SK-N-SH treated with all-trans-retinoic acid at 6 μM for 48 hours (cell line): ENCODE results near the gene REPIN1.

Experiments used
- ATAC-seq: fragments of 200-7000 bp; cut with Tn5 transposase; 3 replicates; pipeline ENCODE4 v1.9.1; 2020; ENCODE audit warnings: mild to moderate bottlenecking, moderate library complexity
- ARNTL ChIP-seq: fragments of 450-650 bp; formaldehyde crosslinking; IDR thresholded peaks from 2 replicates; pipeline ENCODE4 v1.5.0; 2020; ENCODE audit warnings: low read depth, mild to moderate bottlenecking, moderate library complexity, borderline replicate concordance
- BACH2 ChIP-seq: fragments of 250-450 bp; sonication (Bioruptor Pico); IDR thresholded peaks from 2 replicates; pipeline ENCODE4 v1.9.0; 2021; ENCODE audit warnings: mild to moderate bottlenecking, borderline replicate concordance
- CREB5 ChIP-seq: fragments of 250-450 bp; sonication (Bioruptor Pico); IDR thresholded peaks from 2 replicates; pipeline ENCODE4 v1.5.1; 2020; ENCODE audit warnings: low read depth, mild to moderate bottlenecking, moderate library complexity
- CSDC2 ChIP-seq: fragments of 250-450 bp; sonication (Bioruptor Pico); IDR thresholded peaks from 2 replicates; pipeline ENCODE4 v1.5.0; 2020; ENCODE audit warnings: mild to moderate bottlenecking, moderate library complexity
- CSRNP3 ChIP-seq: fragments of 250-450 bp; sonication (Bioruptor Pico); IDR thresholded peaks from 2 replicates; pipeline ENCODE4 v1.5.1; 2021; ENCODE audit warnings: mild to moderate bottlenecking, moderate library complexity
- ESRRG ChIP-seq: fragments of 250-450 bp; sonication (Bioruptor Pico); IDR thresholded peaks from 2 replicates; pipeline ENCODE4 v1.6.1; 2021; ENCODE audit warnings: mild to moderate bottlenecking
- GLIS3 ChIP-seq: fragments of 250-450 bp; sonication (Bioruptor Pico); IDR thresholded peaks from 2 replicates; pipeline ENCODE4 v1.5.0; 2020; ENCODE audit warnings: mild to moderate bottlenecking, moderate library complexity
- OSR1 ChIP-seq: fragments of 250-450 bp; sonication (Bioruptor Pico); IDR thresholded peaks from 2 replicates; pipeline ENCODE4 v1.8.0; 2022; ENCODE audit warnings: moderate library complexity, mild to moderate bottlenecking, inconsistent platforms
- PPARA ChIP-seq: fragments of 250-450 bp; sonication (Bioruptor Pico); IDR thresholded peaks from 2 replicates; pipeline ENCODE4 v1.5.0; 2020; ENCODE audit warnings: mild to moderate bottlenecking, borderline replicate concordance
- RARB ChIP-seq: fragments of 250-450 bp; sonication (Bioruptor Pico); IDR thresholded peaks from 2 replicates; pipeline ENCODE4 v1.8.0; 2021; ENCODE audit warnings: mild to moderate bottlenecking, moderate library complexity
- SNAI2 ChIP-seq: fragments of 250-450 bp; sonication (Bioruptor Pico); IDR thresholded peaks from 2 replicates; pipeline ENCODE4 v1.5.0; 2020; ENCODE audit warnings: mild to moderate bottlenecking, moderate library complexity
- TCF4 ChIP-seq: fragments of 250-450 bp; sonication (Bioruptor Pico); IDR thresholded peaks from 2 replicates; pipeline ENCODE4 v1.8.0; 2021; ENCODE audit warnings: mild to moderate bottlenecking, moderate library complexity, borderline replicate concordance
- TOX ChIP-seq: fragments of 250-450 bp; sonication (Bioruptor Pico); IDR thresholded peaks from 2 replicates; pipeline ENCODE4 v1.8.0; 2021; ENCODE audit warnings: mild to moderate bottlenecking, moderate library complexity, borderline replicate concordance
- ZC3H10 ChIP-seq: fragments of 250-450 bp; sonication (Bioruptor Pico); IDR thresholded peaks from 2 replicates; pipeline ENCODE4 v1.5.1; 2021; ENCODE audit warnings: mild to moderate bottlenecking, moderate library complexity
- ZFP3 ChIP-seq: fragments of 250-450 bp; sonication (Bioruptor Pico); IDR thresholded peaks from 2 replicates; pipeline ENCODE4 v1.5.0; 2020; ENCODE audit warnings: mild to moderate bottlenecking, moderate library complexity
- ZFP30 ChIP-seq: fragments of 450-650 bp; formaldehyde crosslinking; IDR thresholded peaks from 2 replicates; pipeline ENCODE4 v1.5.0; 2022; ENCODE audit warnings: mild to moderate bottlenecking, moderate library complexity
- ZNF70 ChIP-seq: fragments of 450-650 bp; formaldehyde crosslinking; IDR thresholded peaks from 2 replicates; pipeline ENCODE4 v1.5.0; 2020; ENCODE audit warnings: mild to moderate bottlenecking, moderate library complexity
- ZNF8 ChIP-seq: fragments of 450-650 bp; formaldehyde crosslinking; IDR thresholded peaks from 2 replicates; pipeline ENCODE4 v1.5.0; 2020; ENCODE audit warnings: mild to moderate bottlenecking, moderate library complexity
- TF ChIP-seq, protein P1 (sequence below): fragments of 250-450 bp; sonication (Bioruptor Pico); IDR thresholded peaks from 2 replicates; pipeline ENCODE4 v1.8.0; 2021; ENCODE audit warnings: low read depth, mild to moderate bottlenecking, moderate library complexity, borderline replicate concordance

The REPIN1 gene

DNA sequence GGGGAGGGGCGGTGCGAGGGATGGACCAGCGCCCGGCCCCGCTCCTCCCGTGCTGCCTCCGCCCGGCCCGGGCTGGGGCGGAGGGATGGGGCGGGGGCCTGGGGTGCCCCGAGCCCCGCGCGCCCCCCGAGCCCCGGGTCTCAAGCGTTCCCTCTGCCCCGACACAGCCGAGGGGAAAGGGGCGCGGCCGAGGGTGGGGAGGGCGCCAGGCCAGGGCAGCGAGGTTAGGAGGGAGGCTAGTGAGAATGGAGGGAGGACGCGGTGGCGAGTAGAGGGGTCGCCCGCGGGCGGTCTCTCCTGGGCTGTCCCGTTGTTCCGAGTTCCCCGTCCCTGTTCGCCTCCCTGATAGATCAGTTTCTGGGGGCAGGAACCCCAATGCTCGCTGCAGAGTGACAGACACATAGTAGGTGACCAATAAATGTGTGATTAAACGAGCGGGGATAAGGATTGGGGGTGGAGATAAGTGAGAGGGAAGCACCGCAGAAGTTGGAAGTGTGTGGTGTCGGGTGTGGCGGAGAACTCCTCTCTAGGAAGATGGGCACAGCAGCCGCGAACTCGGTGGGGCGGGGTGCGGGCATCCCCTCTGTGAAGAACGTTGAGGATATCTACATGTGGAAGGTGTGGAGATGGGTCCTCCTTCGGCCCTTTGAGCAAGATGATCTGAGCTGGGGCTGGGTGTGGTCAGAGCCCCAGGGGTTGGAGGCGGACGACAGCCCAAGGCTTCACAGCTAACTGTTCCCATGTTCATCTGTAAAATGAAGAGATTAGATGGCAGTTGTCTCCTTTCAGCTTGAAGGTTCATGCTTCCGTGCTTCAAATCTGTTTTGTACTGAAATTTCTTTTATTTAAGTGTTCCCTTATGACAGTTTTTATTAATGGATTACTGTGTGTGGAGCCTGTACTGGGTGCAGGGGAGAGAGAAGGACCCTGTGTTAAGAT, 11.1 kb downstream of the REPIN1 start:
- peak; percentile 64 for ATAC-seq
- TF ChIP-seq RARB = no peak
- TF ChIP-seq CREB5 = peak; percentile 33; the same call in 1 of the 2 replicates
- no peak for TF ChIP-seq ESRRG
- TF ChIP-seq PPARA = no peak
- TF ChIP-seq CSDC2 (CRISPR knock-in tag) = no peak
- TF ChIP-seq ZFP30 (CRISPR knock-in tag) = no peak

DNA sequence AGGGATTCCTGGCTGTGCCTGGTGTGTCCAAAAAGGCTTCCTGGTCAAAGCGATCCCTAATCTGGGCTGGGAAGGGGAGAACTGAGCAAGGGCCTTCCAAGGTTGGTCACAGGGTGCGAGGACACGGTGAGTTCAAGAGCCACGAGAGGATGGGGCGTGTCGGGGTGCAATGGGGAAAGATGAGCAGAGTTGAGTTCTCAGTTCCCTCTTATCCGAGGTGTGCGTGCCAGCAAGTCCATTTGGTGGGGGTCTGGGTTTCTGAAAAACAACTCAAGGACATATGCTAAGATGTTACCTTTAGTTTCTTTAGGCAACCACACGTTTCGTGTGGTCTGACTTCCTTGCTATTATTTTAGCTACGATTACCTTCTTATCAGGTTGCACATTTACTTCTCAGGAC, 11.8 kb downstream of the REPIN1 start:
- ATAC-seq = no peak

DNA sequence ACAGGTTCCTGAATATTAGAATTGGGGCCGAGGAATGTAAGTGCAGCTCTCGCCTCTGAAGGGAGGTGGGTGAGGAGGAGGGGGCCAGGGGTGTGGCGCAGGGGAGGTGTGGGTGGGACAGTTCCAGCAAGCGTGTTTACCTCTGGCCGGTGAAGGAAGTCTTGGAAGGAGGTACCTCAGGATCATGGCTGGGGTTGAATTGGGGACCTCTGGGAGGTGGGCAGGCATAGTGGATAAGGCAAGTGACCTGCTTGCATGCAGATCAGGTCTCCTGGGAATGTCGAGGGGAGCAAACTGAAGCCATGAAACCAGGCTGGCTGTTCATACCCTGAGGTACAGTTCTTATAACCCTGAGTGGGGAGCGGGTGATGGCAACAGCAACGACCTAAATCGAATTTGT, 12.5 kb downstream of the REPIN1 start:
- ATAC-seq = no peak
- TF ChIP-seq ZC3H10 (CRISPR knock-in tag) (no peak), ZNF8 (CRISPR knock-in tag) (no peak), CSDC2 (CRISPR knock-in tag) (no peak), CREB5 (no peak), OSR1 (no peak), SNAI2 (CRISPR knock-in tag) (no peak), GLIS3 (CRISPR knock-in tag) (no peak), RARB (no peak)
- TF ChIP-seq, protein P1, sequence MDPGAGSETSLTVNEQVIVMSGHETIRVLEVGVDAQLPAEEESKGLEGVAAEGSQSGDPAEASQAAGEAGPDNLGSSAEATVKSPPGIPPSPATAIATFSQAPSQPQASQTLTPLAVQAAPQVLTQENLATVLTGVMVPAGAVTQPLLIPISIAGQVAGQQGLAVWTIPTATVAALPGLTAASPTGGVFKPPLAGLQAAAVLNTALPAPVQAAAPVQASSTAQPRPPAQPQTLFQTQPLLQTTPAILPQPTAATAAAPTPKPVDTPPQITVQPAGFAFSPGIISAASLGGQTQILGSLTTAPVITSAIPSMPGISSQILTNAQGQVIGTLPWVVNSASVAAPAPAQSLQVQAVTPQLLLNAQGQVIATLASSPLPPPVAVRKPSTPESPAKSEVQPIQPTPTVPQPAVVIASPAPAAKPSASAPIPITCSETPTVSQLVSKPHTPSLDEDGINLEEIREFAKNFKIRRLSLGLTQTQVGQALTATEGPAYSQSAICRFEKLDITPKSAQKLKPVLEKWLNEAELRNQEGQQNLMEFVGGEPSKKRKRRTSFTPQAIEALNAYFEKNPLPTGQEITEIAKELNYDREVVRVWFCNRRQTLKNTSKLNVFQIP = no peak

More for the DNA sequence above, 11.8 kb downstream of the REPIN1 start:
- TF ChIP-seq ESRRG (no peak), ZFP3 (no peak), TOX (CRISPR knock-in tag) (no peak), ARNTL (no peak), ZNF70 (CRISPR knock-in tag) (no peak)
- TF ChIP-seq, all 23 proteins: peak for 0

- TF ChIP-seq RARB (no peak), ARNTL (no peak), ZNF8 (CRISPR knock-in tag) (no peak), CSDC2 (CRISPR knock-in tag) (no peak), TCF4 (CRISPR knock-in tag) (no peak), ZNF70 (CRISPR knock-in tag) (no peak), PPARA (no peak), CREB5 (no peak), GLIS3 (CRISPR knock-in tag) (no peak), CSRNP3 (no peak), BACH2 (no peak), SNAI2 (CRISPR knock-in tag) (no peak)
- TF ChIP-seq, protein P1 = no peak
Measured at GRCh38 chr7:150381785-150382122, 13.1 kb downstream of the REPIN1 start.

More at GRCh38 chr7:150381785-150382122, 13.1 kb downstream of the REPIN1 start:
- no peak for ATAC-seq
